Ishikawa (cell line): ENCODE results near the gene SLC23A2.

Experiments used
- CEBPB ChIP-seq: IDR thresholded peaks from 2 replicates; pipeline ENCODE4 v1.6.1; 2012
- CREB1 ChIP-seq: IDR thresholded peaks from 2 replicates; pipeline ENCODE4 v1.6.1; 2012; ENCODE audit warnings: low read depth
- EGR1 ChIP-seq: IDR thresholded peaks from 2 replicates; pipeline ENCODE4 v1.6.1; 2012
- EP300 ChIP-seq: IDR thresholded peaks from 2 replicates; pipeline ENCODE4 v1.6.1; 2012; ENCODE audit warnings: borderline replicate concordance
- FOXM1 ChIP-seq: IDR thresholded peaks from 2 replicates; pipeline ENCODE4 v1.6.1; 2012; ENCODE audit warnings: low read depth, borderline replicate concordance
- NFIC ChIP-seq: IDR thresholded peaks from 2 replicates; pipeline ENCODE4 v1.6.1; 2012
- RAD21 ChIP-seq: IDR thresholded peaks from 2 replicates; pipeline ENCODE4 v1.6.1; 2012; ENCODE audit warnings: low read depth
- TAF1 ChIP-seq: IDR thresholded peaks from 2 replicates; pipeline ENCODE4 v1.6.1; 2012; ENCODE audit warnings: low read depth, mild to moderate bottlenecking
- TCF12 ChIP-seq: IDR thresholded peaks from 2 replicates; pipeline ENCODE4 v1.6.1; 2012; ENCODE audit warnings: low read depth
- TEAD4 ChIP-seq: IDR thresholded peaks from 2 replicates; pipeline ENCODE4 v1.6.1; 2012
- YY1 ChIP-seq: IDR thresholded peaks from 2 replicates; pipeline ENCODE4 v1.6.1; 2012; ENCODE audit warnings: low read depth
- ZBTB7A ChIP-seq: IDR thresholded peaks from 2 replicates; pipeline ENCODE4 v1.6.1; 2012; ENCODE audit warnings: low read depth
- TF ChIP-seq, protein P1 (sequence below): IDR thresholded peaks from 2 replicates; pipeline ENCODE4 v1.6.1; 2012; ENCODE audit warnings: low read depth, mild to moderate bottlenecking
- TF ChIP-seq, protein P2 (sequence below): IDR thresholded peaks from 2 replicates; pipeline ENCODE4 v1.6.1; 2012
- TF ChIP-seq, protein P3 (sequence below): IDR thresholded peaks from 2 replicates; pipeline ENCODE4 v1.6.1; 2012

Gene SLC23A2

DNA sequence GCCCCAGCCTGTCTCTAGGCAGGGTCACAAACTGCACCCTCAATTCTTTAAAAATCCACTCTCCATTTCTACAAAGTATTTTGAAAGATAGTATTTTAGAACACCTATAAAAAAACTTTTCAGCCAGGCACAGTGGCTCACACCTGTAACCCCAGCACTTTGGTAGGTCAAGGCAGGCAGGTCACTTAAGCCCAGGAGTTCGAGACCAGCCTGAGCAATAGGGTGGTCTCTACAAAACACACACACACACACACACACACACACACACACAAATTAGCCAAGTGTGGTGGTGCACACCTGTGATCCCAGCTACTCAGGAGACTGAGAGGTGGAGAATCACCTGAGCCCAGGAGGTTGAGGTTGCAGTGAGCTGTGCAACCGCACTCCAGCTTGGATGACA lies 30.2 kb downstream of the SLC23A2 start:
- TF ChIP-seq YY1 (no peak), EP300 (no peak), TEAD4 (no peak), CREB1 (no peak), NFIC (no peak), CEBPB (no peak), RAD21 (no peak), ZBTB7A (no peak), TCF12 (no peak), FOXM1 (no peak), EGR1 (no peak), TAF1 (no peak)
- TF ChIP-seq, protein P1, sequence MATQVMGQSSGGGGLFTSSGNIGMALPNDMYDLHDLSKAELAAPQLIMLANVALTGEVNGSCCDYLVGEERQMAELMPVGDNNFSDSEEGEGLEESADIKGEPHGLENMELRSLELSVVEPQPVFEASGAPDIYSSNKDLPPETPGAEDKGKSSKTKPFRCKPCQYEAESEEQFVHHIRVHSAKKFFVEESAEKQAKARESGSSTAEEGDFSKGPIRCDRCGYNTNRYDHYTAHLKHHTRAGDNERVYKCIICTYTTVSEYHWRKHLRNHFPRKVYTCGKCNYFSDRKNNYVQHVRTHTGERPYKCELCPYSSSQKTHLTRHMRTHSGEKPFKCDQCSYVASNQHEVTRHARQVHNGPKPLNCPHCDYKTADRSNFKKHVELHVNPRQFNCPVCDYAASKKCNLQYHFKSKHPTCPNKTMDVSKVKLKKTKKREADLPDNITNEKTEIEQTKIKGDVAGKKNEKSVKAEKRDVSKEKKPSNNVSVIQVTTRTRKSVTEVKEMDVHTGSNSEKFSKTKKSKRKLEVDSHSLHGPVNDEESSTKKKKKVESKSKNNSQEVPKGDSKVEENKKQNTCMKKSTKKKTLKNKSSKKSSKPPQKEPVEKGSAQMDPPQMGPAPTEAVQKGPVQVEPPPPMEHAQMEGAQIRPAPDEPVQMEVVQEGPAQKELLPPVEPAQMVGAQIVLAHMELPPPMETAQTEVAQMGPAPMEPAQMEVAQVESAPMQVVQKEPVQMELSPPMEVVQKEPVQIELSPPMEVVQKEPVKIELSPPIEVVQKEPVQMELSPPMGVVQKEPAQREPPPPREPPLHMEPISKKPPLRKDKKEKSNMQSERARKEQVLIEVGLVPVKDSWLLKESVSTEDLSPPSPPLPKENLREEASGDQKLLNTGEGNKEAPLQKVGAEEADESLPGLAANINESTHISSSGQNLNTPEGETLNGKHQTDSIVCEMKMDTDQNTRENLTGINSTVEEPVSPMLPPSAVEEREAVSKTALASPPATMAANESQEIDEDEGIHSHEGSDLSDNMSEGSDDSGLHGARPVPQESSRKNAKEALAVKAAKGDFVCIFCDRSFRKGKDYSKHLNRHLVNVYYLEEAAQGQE: no peak
- TF ChIP-seq, protein P2, sequence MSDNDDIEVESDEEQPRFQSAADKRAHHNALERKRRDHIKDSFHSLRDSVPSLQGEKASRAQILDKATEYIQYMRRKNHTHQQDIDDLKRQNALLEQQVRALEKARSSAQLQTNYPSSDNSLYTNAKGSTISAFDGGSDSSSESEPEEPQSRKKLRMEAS: no peak
- TF ChIP-seq, protein P3, sequence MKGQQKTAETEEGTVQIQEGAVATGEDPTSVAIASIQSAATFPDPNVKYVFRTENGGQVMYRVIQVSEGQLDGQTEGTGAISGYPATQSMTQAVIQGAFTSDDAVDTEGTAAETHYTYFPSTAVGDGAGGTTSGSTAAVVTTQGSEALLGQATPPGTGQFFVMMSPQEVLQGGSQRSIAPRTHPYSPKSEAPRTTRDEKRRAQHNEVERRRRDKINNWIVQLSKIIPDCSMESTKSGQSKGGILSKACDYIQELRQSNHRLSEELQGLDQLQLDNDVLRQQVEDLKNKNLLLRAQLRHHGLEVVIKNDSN: no peak

DNA sequence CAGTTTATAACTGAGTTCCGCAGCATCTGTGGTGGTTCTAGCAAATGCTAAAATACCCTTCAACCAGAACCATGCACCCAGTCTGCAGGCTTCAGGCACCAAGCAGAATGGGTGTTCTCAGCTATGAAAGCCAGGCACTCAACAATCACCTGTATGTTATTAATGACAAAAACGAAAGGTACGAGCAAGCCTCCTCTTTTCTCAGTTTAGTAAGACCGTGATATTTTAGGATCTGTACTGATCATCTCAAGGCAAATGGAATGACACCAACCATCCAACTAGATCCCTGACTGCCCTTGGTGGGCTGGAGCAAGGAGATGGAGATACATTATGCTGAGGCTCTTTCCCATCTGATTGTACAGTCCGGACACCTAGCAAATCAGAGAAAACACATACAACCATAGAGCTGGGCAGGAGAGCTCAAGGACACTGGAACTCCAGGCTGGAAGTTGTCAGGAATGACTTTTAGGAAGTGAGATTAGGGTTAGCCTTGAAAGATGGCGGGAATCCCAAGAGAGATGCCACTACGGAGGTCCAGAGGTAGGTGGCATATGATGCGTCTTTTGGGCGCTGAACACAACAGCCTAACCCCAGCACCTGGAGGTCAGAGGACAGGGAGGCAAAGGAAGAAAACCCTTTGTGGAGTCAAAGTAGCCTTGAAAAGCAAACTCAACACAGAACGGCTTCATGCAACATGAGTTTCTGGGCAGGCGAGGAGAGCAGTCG lies 33.4 kb downstream of the SLC23A2 start:
- no peak for TF ChIP-seq TAF1
- TF ChIP-seq, protein P1: no peak
- TF ChIP-seq NFIC: no peak
- no peak for TF ChIP-seq CREB1
- TF ChIP-seq, protein P3: no peak
- TF ChIP-seq ZBTB7A: no peak
- no peak for TF ChIP-seq EP300
- TF ChIP-seq, protein P2: no peak
- TF ChIP-seq YY1: no peak
- TF ChIP-seq CEBPB: no peak
- no peak for TF ChIP-seq EGR1
- TF ChIP-seq TEAD4: no peak
- no peak for TF ChIP-seq FOXM1
- TF ChIP-seq TCF12: no peak
- no peak for TF ChIP-seq RAD21

DNA sequence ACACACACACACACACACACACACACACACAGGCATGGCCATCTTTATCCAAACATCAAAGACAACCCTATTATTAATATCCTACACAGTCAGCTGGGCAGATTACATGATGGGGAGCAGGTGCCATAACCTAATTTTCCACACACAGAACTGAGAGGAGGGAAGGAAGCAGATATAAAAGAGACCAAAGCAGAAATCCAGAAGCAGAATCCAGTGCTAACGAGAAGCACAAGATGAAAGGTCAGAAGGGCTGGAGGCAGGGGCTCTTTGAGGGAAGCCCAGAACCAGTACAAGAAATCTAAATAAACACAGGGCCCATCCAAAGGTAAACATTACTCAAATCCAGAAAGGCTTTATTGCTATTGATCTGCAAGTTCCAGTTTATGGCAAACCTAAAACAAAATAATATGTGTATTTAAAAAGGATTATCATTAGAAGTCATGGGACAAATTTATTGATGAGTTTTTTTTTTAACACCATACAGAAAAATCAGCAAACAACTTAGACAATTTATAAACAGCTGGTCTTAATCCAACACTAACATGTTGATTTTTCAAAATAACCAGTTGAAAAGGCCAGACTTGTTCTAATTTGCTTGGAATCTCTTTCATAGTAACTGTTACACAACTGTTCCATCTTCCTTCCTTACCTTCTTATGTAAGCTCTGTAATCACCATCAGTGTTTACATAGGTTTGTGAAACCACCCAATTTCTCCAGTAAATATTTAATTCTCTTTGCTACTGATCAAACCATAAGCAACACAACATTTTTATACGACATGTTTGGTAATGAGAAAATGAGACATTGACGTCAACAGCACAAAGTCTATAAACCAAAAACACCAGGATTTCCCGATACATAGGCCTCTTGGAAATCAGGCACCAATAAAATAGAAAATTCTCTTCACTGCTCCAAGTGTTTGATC lies 34.2 kb downstream of the SLC23A2 start:
- TF ChIP-seq CREB1 (no peak), EP300 (no peak), RAD21 (no peak), EGR1 (no peak), TCF12 (no peak), ZBTB7A (no peak), TAF1 (no peak), TEAD4 (no peak), FOXM1 (no peak), NFIC (no peak), CEBPB (no peak), YY1 (no peak)
- TF ChIP-seq, protein P1: no peak
- TF ChIP-seq, protein P2: no peak
- TF ChIP-seq, protein P3: no peak
